ENCODE results near the gene TMEM63A.
"Not testable (repeated sequence)": the region's sequence is repeated elsewhere in the genome, so short reads cannot be mapped to it uniquely, and the experiment has no call there.

TMEM63A gene

GRCh38 chr1:225816643-225817538, 65.3 kb downstream of the TMEM63A start:
- no peak for DNase-seq

GRCh38 chr1:225815526-225816178, 66.5 kb downstream of the TMEM63A start:
- DNase-seq, result peak; percentile 18 to 53

- DNase-seq, result not testable (repeated sequence)
Observed at GRCh38 chr1:225815090-225815489, 67.1 kb downstream of the TMEM63A start.

GRCh38 chr1:225814381-225814780, 67.8 kb downstream of the TMEM63A start:
- DNase-seq, result no peak

- no peak for DNase-seq
Observed at GRCh38 chr1:225813214-225813964, 68.8 kb downstream of the TMEM63A start.

- no peak for DNase-seq
Observed at GRCh38 chr1:225812488-225813213, 69.5 kb downstream of the TMEM63A start.

- no peak for DNase-seq
Observed at GRCh38 chr1:225811622-225812487, 70.3 kb downstream of the TMEM63A start.

- not testable (repeated sequence) for DNase-seq
Observed at GRCh38 chr1:225810579-225811538, 71.3 kb downstream of the TMEM63A start.

- DNase-seq, result peak in 1 of 2 experiments; percentile 47
Observed at GRCh38 chr1:225809842-225810578, 72.2 kb downstream of the TMEM63A start, which contains the start of gene EPHX1. Gene EPHX1 (plus strand): TSS chr1:225810124. CDS start chr1:225828730, 18,606 bp downstream.

GRCh38 chr1:225808136-225808535, 74.0 kb downstream of the TMEM63A start:
- no peak for DNase-seq

GRCh38 chr1:225806736-225807135, 75.4 kb downstream of the TMEM63A start:
- DNase-seq, result not testable (repeated sequence)

- no peak for DNase-seq
Observed at GRCh38 chr1:225806249-225806648, 75.9 kb downstream of the TMEM63A start.

- not testable (repeated sequence) for DNase-seq
Observed at GRCh38 chr1:225801146-225801545, 81.0 kb downstream of the TMEM63A start.

- DNase-seq, result not testable (repeated sequence)
Observed at GRCh38 chr1:225796097-225796496, 86.1 kb downstream of the TMEM63A start.
